ENCODE results near the gene VPS8.

DNA sequence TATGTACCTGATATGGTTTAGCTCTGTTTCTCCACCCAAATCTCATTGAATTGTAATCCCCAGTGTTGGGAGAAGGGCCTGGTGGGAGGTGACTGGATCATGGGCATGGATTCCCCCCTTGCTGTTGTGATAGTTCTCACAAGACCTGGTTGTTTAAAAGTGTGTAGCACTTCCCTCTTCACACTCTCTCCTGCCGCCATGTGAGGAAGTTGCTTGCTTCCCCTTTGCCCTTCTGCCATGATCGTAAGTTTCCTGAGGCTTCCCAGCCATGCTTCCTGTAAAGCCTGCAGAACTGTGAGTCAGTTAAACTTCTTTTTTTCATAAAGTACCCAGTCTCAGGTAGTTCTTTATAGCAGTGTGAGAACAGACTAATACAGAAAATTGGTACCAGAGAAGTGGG, 247.8 kb downstream of the VPS8 start:
- TF ChIP-seq, protein P1, sequence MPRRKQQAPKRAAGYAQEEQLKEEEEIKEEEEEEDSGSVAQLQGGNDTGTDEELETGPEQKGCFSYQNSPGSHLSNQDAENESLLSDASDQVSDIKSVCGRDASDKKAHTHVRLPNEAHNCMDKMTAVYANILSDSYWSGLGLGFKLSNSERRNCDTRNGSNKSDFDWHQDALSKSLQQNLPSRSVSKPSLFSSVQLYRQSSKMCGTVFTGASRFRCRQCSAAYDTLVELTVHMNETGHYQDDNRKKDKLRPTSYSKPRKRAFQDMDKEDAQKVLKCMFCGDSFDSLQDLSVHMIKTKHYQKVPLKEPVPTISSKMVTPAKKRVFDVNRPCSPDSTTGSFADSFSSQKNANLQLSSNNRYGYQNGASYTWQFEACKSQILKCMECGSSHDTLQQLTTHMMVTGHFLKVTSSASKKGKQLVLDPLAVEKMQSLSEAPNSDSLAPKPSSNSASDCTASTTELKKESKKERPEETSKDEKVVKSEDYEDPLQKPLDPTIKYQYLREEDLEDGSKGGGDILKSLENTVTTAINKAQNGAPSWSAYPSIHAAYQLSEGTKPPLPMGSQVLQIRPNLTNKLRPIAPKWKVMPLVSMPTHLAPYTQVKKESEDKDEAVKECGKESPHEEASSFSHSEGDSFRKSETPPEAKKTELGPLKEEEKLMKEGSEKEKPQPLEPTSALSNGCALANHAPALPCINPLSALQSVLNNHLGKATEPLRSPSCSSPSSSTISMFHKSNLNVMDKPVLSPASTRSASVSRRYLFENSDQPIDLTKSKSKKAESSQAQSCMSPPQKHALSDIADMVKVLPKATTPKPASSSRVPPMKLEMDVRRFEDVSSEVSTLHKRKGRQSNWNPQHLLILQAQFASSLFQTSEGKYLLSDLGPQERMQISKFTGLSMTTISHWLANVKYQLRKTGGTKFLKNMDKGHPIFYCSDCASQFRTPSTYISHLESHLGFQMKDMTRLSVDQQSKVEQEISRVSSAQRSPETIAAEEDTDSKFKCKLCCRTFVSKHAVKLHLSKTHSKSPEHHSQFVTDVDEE (CRISPR knock-in tag; IDR thresholded peaks at IDR 0.05) = no peak
- no peak for TF ChIP-seq TOX (CRISPR knock-in tag; IDR thresholded peaks at IDR 0.05; ENCODE audit: borderline replicate concordance)
- TF ChIP-seq, protein P2, sequence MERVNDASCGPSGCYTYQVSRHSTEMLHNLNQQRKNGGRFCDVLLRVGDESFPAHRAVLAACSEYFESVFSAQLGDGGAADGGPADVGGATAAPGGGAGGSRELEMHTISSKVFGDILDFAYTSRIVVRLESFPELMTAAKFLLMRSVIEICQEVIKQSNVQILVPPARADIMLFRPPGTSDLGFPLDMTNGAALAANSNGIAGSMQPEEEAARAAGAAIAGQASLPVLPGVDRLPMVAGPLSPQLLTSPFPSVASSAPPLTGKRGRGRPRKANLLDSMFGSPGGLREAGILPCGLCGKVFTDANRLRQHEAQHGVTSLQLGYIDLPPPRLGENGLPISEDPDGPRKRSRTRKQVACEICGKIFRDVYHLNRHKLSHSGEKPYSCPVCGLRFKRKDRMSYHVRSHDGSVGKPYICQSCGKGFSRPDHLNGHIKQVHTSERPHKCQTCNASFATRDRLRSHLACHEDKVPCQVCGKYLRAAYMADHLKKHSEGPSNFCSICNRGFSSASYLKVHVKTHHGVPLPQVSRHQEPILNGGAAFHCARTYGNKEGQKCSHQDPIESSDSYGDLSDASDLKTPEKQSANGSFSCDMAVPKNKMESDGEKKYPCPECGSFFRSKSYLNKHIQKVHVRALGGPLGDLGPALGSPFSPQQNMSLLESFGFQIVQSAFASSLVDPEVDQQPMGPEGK (CRISPR knock-in tag; IDR thresholded peaks at IDR 0.05; ENCODE audit: borderline replicate concordance) = no peak
- TF ChIP-seq RARB (CRISPR knock-in tag; IDR thresholded peaks at IDR 0.05) = no peak
